ENCODE results near the gene TET1. TPM values are rescaled to one million over a fixed set of nuclear protein-coding genes. Genes with fewer than 3 reads are reported as not detected.

The TET1 gene
- total and polyA plus RNA-seq, 8 donors, result 1.5 to 20.7 (median 15.7) TPM

DNA sequence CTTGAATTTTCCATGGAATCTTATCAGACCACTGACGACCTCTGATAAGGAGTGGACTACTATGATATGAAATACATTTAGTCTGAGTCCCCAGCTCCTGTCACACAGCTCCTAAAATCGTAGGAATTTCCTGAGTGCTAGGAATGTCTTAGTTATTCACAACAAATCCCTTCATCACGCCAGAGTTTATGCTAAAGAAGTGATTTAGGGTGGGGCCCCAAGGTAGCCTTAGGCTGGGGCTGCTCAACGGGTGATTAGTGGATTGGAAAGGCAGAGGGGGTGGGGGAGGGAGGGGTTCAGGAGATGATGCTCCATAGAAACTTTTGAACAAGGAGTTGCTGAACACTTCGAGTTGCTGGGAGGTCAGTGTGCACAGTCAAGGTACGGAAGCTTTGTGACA is 7.0 kb upstream of the TET1 start:
- no peaks in the 10 kb centered on the region for H3K4me1 ChIP-seq
- TF ChIP-seq, protein P1, sequence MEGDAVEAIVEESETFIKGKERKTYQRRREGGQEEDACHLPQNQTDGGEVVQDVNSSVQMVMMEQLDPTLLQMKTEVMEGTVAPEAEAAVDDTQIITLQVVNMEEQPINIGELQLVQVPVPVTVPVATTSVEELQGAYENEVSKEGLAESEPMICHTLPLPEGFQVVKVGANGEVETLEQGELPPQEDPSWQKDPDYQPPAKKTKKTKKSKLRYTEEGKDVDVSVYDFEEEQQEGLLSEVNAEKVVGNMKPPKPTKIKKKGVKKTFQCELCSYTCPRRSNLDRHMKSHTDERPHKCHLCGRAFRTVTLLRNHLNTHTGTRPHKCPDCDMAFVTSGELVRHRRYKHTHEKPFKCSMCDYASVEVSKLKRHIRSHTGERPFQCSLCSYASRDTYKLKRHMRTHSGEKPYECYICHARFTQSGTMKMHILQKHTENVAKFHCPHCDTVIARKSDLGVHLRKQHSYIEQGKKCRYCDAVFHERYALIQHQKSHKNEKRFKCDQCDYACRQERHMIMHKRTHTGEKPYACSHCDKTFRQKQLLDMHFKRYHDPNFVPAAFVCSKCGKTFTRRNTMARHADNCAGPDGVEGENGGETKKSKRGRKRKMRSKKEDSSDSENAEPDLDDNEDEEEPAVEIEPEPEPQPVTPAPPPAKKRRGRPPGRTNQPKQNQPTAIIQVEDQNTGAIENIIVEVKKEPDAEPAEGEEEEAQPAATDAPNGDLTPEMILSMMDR (IDR thresholded peaks at IDR 0.05), result no peak
- DNase-seq, result no peak
- no peak overlapping the region for H3K27ac ChIP-seq
- intact Hi-C loops (cut with DNase I), result no loop called here
- no peak for ATAC-seq
- no peak overlapping the region for H3K4me3 ChIP-seq
- no peaks in the 10 kb centered on the region for H3K9me3 ChIP-seq
- peaks cover 0 to 8% of the 10 kb centered on the region in 2 donors for H3K27me3 ChIP-seq
- H3K36me3 ChIP-seq, result no peaks in the 10 kb centered on the region

DNA sequence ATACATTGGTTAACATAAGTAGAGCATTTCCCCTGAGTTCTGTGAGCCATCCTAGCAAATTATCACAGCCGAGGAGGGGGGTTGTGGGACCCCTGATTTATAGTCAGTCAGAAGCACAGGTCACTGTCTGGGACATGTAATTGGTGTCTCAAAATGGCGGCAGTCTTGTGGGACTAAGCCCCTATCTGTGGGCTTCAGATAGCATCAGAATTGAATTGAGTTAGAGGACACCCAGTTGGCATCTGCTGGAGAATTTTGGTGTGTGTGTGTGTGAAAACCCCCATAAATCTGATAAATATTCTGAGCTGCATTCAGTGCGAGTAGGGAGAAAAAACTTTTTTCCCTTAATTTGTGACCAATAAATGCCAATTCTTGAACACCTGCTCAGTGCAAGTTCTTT is 6.5 kb upstream of the TET1 start:
- intact Hi-C loops (cut with DNase I), result no loop called here
- H3K4me1 ChIP-seq, result no peaks in the 10 kb centered on the region
- ATAC-seq (no peak), DNase-seq (no peak)
- TF ChIP-seq, protein P1 (IDR thresholded peaks at IDR 0.05), result no peak
- H3K36me3 ChIP-seq, result no peaks in the 10 kb centered on the region
- no peak overlapping the region for H3K27ac ChIP-seq
- no peaks in the 10 kb centered on the region for H3K9me3 ChIP-seq
- H3K4me3 ChIP-seq, result no peak overlapping the region
- H3K27me3 ChIP-seq, result peaks cover 0 to 12% of the 10 kb centered on the region in 2 donors

DNA sequence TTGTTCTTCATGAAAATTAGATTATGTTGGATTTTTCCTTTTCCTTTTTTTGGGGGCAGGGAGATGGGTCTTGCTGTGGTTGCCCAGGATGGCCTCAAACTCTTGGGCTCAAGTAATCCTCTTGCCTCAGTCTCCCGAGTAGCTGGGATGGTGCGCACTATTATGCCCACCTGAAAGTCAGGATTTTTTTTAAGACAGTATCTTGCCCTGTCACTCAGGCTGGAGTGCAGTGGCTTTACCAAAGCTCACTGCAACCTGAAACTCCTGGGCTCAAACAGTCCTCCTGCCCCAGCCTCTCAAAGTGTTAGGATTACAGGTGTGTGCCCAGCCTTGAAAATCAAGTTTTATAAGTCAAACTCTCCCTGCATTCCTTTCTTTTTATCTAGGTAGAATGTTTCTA is 1.7 kb upstream of the TET1 start:
- ATAC-seq (no peak), DNase-seq (no peak)
- intact Hi-C loops (cut with DNase I), result no loop called here
- Histone ChIP-seq H3K4me1 (peaks cover 14 to 25% of the 10 kb centered on the region in 2 donors), H3K9me3 (no peaks in the 10 kb centered on the region), H3K4me3 (no peak overlapping the region), H3K27me3 (peaks cover 7 to 61% of the 10 kb centered on the region in 2 donors), H3K27ac (no peak overlapping the region), H3K36me3 (no peaks in the 10 kb centered on the region)
- TF ChIP-seq, protein P1 (IDR thresholded peaks at IDR 0.05), result no peak

DNA sequence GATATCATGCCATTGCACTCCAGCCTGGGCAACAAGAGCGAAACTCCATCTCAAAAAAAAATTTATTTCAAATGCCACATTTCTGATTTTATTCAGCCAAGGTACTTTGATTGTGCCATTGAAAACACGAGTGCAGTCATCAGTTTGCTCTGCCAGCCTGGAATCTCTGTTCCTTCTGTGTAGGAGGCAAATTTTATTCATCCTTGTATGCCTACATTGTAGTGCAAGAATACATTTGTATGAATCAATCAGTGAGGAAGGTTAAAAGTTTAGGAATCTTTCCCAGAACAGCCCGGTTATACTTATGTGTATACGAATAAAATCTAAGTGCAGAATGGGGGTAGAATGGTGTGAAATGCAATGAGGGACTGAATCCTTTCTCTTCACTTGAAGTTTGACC is 886 bp upstream of the TET1 start:
- H3K4me3 ChIP-seq, result no peak overlapping the region
- intact Hi-C loops (cut with DNase I), result no loop called here
- ATAC-seq (no peak), DNase-seq (no peak)
- no peak overlapping the region for H3K27ac ChIP-seq
- TF ChIP-seq, protein P1 (IDR thresholded peaks at IDR 0.05), result no peak
- no peaks in the 10 kb centered on the region for H3K36me3 ChIP-seq
- peaks cover 14 to 25% of the 10 kb centered on the region in 2 donors for H3K4me1 ChIP-seq
- no peaks in the 10 kb centered on the region for H3K9me3 ChIP-seq
- H3K27me3 ChIP-seq, result peaks cover 7 to 69% of the 10 kb centered on the region in 2 donors

DNA sequence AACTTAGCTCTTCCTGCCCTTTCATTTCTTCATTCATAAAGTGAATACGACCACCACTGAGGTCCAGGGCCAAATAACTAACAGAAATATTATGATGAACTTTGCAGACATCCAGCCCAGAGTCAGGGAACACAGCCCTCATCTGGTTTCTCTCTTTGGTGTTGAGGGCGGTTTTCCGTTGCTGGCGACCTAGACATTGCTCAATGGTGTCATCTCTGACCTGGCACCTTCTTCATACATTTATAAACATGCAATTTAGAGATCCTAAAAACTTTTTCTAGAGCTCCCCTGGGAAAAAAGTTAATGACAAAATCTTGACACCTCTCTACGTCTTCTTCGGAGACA is 324 bp upstream of the TET1 start:
- Histone ChIP-seq H3K36me3 (no peaks in the 10 kb centered on the region), H3K4me3 (peak overlapping the region; percentile 42 to 64), H3K4me1 (peaks cover 14 to 25% of the 10 kb centered on the region in 2 donors), H3K27ac (no peak overlapping the region), H3K9me3 (no peaks in the 10 kb centered on the region), H3K27me3 (peaks cover 7 to 75% of the 10 kb centered on the region in 2 donors)
- intact Hi-C loops (cut with DNase I), result no loop called here
- DNase-seq, result no peak
- TF ChIP-seq, protein P1 (IDR thresholded peaks at IDR 0.05), result no peak
- peak; percentile 12 for ATAC-seq
